Measurements from ENCODE around the gene IPCEF1. TPM values are rescaled to one million over a fixed set of nuclear protein-coding genes. Genes with fewer than 3 reads are reported as not detected.

The IPCEF1 gene
- total RNA-seq, 2 donors from 2014 or later = 0.51 to 0.93 TPM

DNA sequence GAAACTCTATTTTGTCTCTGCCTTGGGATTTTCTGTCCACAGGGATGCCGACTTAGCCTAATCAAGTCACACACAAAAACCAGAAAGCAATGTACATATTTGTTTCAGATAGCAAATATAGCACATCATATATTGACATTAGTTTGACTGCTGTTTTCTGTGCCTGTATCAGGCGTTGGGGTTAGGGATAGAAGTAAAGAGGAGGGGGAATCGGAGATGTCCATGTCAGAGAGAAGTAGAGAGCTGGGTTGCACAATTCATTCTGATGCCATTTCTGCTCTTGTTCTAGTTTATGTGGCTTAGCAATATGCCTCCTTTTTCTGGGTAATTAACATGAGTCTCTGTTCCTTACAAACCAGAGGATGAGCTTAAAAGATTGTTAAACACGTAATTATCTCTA is 14.7 kb upstream of the IPCEF1 start:
- H3K4me1 ChIP-seq = no peaks in the 10 kb centered on the region
- H3K36me3 ChIP-seq = no peaks in the 10 kb centered on the region
- no peak for DNase-seq (ENCODE audit: low spot score)
- H3K9me3 ChIP-seq = no peaks in the 10 kb centered on the region
- TF ChIP-seq, protein P1, sequence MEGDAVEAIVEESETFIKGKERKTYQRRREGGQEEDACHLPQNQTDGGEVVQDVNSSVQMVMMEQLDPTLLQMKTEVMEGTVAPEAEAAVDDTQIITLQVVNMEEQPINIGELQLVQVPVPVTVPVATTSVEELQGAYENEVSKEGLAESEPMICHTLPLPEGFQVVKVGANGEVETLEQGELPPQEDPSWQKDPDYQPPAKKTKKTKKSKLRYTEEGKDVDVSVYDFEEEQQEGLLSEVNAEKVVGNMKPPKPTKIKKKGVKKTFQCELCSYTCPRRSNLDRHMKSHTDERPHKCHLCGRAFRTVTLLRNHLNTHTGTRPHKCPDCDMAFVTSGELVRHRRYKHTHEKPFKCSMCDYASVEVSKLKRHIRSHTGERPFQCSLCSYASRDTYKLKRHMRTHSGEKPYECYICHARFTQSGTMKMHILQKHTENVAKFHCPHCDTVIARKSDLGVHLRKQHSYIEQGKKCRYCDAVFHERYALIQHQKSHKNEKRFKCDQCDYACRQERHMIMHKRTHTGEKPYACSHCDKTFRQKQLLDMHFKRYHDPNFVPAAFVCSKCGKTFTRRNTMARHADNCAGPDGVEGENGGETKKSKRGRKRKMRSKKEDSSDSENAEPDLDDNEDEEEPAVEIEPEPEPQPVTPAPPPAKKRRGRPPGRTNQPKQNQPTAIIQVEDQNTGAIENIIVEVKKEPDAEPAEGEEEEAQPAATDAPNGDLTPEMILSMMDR (IDR thresholded peaks at IDR 0.05) = no peak
- no peak overlapping the region for H3K4me3 ChIP-seq
- no peak overlapping the region for H3K27ac ChIP-seq
- H3K27me3 ChIP-seq = no peaks in the 10 kb centered on the region

DNA sequence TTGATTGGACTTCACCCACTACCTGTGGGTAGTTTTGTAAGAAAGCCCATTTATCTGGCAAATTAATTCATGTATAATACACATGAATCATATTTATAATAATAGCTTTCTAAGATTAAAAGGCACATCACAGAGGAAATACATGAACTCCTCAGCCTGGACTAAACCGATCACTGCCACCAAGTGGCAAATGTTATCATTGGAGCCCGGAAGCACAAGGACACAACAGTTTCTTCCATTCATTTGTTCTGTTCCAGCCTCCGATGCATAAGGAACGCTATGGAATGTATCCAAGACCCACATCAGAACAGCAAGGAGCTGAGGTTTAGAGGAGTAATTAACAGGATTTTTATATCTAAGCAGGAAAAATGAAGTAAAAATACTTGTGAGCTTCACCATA is 13.9 kb upstream of the IPCEF1 start:
- Histone ChIP-seq H3K27me3 (no peaks in the 10 kb centered on the region), H3K9me3 (no peaks in the 10 kb centered on the region), H3K4me3 (no peak overlapping the region), H3K27ac (no peak overlapping the region), H3K36me3 (no peaks in the 10 kb centered on the region), H3K4me1 (no peaks in the 10 kb centered on the region)
- TF ChIP-seq, protein P1 (IDR thresholded peaks at IDR 0.05) = peak in 1 of 2 donors; percentile 56
- DNase-seq (ENCODE audit: low spot score) = no peak

- H3K4me1 ChIP-seq = no peaks in the 10 kb centered on the region
- no peak overlapping the region for H3K27ac ChIP-seq
- TF ChIP-seq, protein P1 (IDR thresholded peaks at IDR 0.05) = no peak
- no peaks in the 10 kb centered on the region for H3K27me3 ChIP-seq
- no peaks in the 10 kb centered on the region for H3K9me3 ChIP-seq
- H3K36me3 ChIP-seq = no peaks in the 10 kb centered on the region
- DNase-seq (ENCODE audit: low spot score) = no peak
- H3K4me3 ChIP-seq = no peak overlapping the region
Observed at GRCh38 chr6:154367839-154368695, 11.5 kb upstream of the IPCEF1 start.

DNA sequence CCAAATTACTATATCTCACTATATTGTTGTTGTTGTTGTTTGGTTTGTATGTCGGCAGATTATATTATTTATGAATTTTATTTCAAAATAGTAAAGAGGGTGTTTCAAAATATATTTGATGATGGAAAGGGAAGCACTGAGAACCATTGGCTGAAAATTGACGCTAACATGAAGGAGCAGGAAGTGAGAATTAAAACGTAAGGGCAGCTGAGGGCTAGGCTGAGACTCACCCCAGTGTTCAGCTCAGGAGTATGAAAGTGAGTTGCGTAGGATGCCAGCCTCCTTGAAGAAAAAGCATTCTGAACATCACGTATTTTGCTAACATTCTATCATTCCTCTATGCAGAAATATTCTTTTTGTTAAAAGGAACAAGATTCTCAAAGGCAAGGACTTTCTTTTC is 10.7 kb upstream of the IPCEF1 start:
- no peaks in the 10 kb centered on the region for H3K9me3 ChIP-seq

DNA sequence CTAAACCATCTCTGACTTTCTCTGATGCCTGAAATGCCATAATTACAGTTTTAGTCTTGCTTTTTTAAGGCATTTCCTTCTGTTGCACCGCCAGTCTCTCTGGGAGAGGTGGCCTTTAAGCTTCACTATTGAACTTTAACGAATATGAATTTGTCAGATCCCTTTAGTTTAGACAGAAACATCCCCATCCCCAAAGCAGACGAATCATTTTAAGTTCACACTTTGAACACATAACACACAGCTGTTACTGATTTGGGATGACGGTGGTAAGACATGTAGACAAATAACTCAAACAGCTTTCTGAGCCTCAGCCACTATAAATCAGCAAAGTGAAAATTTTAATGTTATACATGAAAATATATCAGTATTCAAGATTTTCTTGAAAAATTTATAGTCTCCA is 7.2 kb upstream of the IPCEF1 start:
- H3K27me3 ChIP-seq = no peaks in the 10 kb centered on the region
- TF ChIP-seq, protein P1 (IDR thresholded peaks at IDR 0.05) = no peak
- no peaks in the 10 kb centered on the region for H3K9me3 ChIP-seq
- no peak overlapping the region for H3K4me3 ChIP-seq
- H3K27ac ChIP-seq = no peak overlapping the region
- DNase-seq (ENCODE audit: low spot score) = no peak
- no peaks in the 10 kb centered on the region for H3K36me3 ChIP-seq
- H3K4me1 ChIP-seq = no peaks in the 10 kb centered on the region

More for the DNA sequence above, 10.7 kb upstream of the IPCEF1 start:
- DNase-seq (ENCODE audit: low spot score) = no peak
- H3K27ac ChIP-seq = no peak overlapping the region
- no peaks in the 10 kb centered on the region for H3K27me3 ChIP-seq
- no peak overlapping the region for H3K4me3 ChIP-seq
- H3K4me1 ChIP-seq = no peaks in the 10 kb centered on the region
- no peaks in the 10 kb centered on the region for H3K36me3 ChIP-seq
- TF ChIP-seq, protein P1 (IDR thresholded peaks at IDR 0.05) = no peak

Data from right atrium auricular region (tissue), 2 donors.